Adrenal gland (tissue), 5 donors: ENCODE results near the gene VPS13D.

ENCODE experiments used
- POLR2A ChIP-seq, 2 donors: fragments of 450-650 bp; IDR thresholded peaks; one replicate each; pipeline ENCODE4 v1.6.1; 2017; ENCODE audit warnings: antibody characterized with exemption in 2 of 2, mild to moderate bottlenecking in 2 of 2, moderate library complexity in 1 of 2
- TF ChIP-seq, protein P1 (sequence below), 6 experiments: fragments of 450-650 bp in 4 of 6; fragments of 200-600 bp in 2 of 6; sonication (generic) in 1 of 6; IDR thresholded peaks; 1 replicate in 5 of 6; 2 replicates in 1 of 6; pipeline versions ENCODE4 v1.5.1 to v1.8.0; 2016 to 2021; ENCODE audit warnings: antibody characterized with exemption in 6 of 6, mild to moderate bottlenecking in 2 of 6, moderate library complexity in 1 of 6
- donor health status: DM: no; HTN: no; CAD: no.

- TF ChIP-seq, protein P1, sequence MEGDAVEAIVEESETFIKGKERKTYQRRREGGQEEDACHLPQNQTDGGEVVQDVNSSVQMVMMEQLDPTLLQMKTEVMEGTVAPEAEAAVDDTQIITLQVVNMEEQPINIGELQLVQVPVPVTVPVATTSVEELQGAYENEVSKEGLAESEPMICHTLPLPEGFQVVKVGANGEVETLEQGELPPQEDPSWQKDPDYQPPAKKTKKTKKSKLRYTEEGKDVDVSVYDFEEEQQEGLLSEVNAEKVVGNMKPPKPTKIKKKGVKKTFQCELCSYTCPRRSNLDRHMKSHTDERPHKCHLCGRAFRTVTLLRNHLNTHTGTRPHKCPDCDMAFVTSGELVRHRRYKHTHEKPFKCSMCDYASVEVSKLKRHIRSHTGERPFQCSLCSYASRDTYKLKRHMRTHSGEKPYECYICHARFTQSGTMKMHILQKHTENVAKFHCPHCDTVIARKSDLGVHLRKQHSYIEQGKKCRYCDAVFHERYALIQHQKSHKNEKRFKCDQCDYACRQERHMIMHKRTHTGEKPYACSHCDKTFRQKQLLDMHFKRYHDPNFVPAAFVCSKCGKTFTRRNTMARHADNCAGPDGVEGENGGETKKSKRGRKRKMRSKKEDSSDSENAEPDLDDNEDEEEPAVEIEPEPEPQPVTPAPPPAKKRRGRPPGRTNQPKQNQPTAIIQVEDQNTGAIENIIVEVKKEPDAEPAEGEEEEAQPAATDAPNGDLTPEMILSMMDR (IDR thresholded peaks at IDR 0.05) = no peak
- TF ChIP-seq POLR2A (IDR thresholded peaks at IDR 0.05) = no peak
These were observed 324.1 kb downstream of the VPS13D start for GRCh38 chr1:12553963-12554362.
